Trophoblast cell (in vitro differentiated cells and primary cell): ENCODE results near the gene ACTL8.

Experiments
- DNase-seq, 2 donors: peaks; one replicate each; pipeline ENCODE4 v3.0.0-alpha.2; 2016
- H2AFZ ChIP-seq: 2 replicates; pipeline ENCODE4 v1.6.1; 2013; ENCODE audit warnings: low read length, moderate library complexity, mild to moderate bottlenecking; ENCODE audit not compliant: insufficient read depth, poor library complexity
- H2AK5ac ChIP-seq: 2 replicates; pipeline ENCODE4 v1.6.1; 2013; ENCODE audit warnings: mild to moderate bottlenecking, low read length
- H2BK120ac ChIP-seq: 2 replicates; pipeline ENCODE4 v1.6.1; 2013; ENCODE audit warnings: low read length, mild to moderate bottlenecking, moderate library complexity; ENCODE audit not compliant: insufficient read depth, poor library complexity
- H2BK12ac ChIP-seq: 2 replicates; pipeline ENCODE4 v1.6.1; 2013; ENCODE audit warnings: mild to moderate bottlenecking, low read length, moderate library complexity
- H2BK5ac ChIP-seq: 2 replicates; pipeline ENCODE4 v1.6.1; 2013; ENCODE audit warnings: low read length, low read depth, moderate library complexity, mild to moderate bottlenecking; ENCODE audit not compliant: poor library complexity
- H3K14ac ChIP-seq: 2 replicates; pipeline ENCODE4 v1.6.1; 2013; ENCODE audit warnings: mild to moderate bottlenecking, low read length
- H3K18ac ChIP-seq: 2 replicates; pipeline ENCODE4 v1.6.1; 2013; ENCODE audit warnings: mild to moderate bottlenecking, low read length
- H3K23ac ChIP-seq: 2 replicates; pipeline ENCODE4 v1.6.1; 2013; ENCODE audit warnings: low read length
- H3K27ac ChIP-seq: 2 replicates; pipeline ENCODE4 v1.5.1; 2013; ENCODE audit warnings: low read depth, mild to moderate bottlenecking, inconsistent platforms, low read length, moderate library complexity
- H3K27me3 ChIP-seq: 2 replicates; pipeline ENCODE4 v1.6.1; 2013; ENCODE audit warnings: inconsistent platforms, mild to moderate bottlenecking, low read length, moderate library complexity; ENCODE audit not compliant: insufficient read depth
- H3K36me3 ChIP-seq, 2 experiments: 1 replicate in 1 of 2; 2 replicates in 1 of 2; pipeline ENCODE4 v1.6.1; 2013; ENCODE audit warnings: low read length in 2 of 2, mild to moderate bottlenecking in 2 of 2, moderate library complexity in 1 of 2; ENCODE audit not compliant: insufficient read depth in 2 of 2, control insufficient read depth in 1 of 2
- H3K4ac ChIP-seq: 2 replicates; pipeline ENCODE4 v1.6.1; 2013; ENCODE audit warnings: low read depth, mild to moderate bottlenecking, low read length, moderate library complexity
- H3K4me1 ChIP-seq, 2 experiments: 1 replicate in 1 of 2; 2 replicates in 1 of 2; pipeline ENCODE4 v1.6.1; 2013; ENCODE audit warnings: low read length in 2 of 2, mild to moderate bottlenecking in 2 of 2, moderate library complexity in 1 of 2; ENCODE audit not compliant: insufficient read depth in 2 of 2, control insufficient read depth in 1 of 2
- H3K4me2 ChIP-seq: 2 replicates; pipeline ENCODE4 v1.6.1; 2013; ENCODE audit warnings: inconsistent platforms, mild to moderate bottlenecking, low read length, moderate library complexity
- H3K4me3 ChIP-seq: 2 replicates; pipeline ENCODE4 v1.5.1; 2013; ENCODE audit warnings: mild to moderate bottlenecking, low read depth, low read length, inconsistent platforms
- H3K79me1 ChIP-seq: one replicate; pipeline ENCODE4 v1.6.1; 2013; ENCODE audit warnings: low read length
- H3K79me2 ChIP-seq: 2 replicates; pipeline ENCODE4 v1.6.1; 2013; ENCODE audit warnings: low read length, mild to moderate bottlenecking; ENCODE audit not compliant: control insufficient read depth, insufficient read depth, poor library complexity
- H3K9ac ChIP-seq: 2 replicates; pipeline ENCODE4 v1.6.1; 2013; ENCODE audit warnings: mild to moderate bottlenecking, low read length
- H3K9me3 ChIP-seq: 2 replicates; pipeline ENCODE4 v1.6.1; 2013; ENCODE audit warnings: low read depth, mild to moderate bottlenecking, control low read depth, inconsistent platforms, low read length; ENCODE audit not compliant: insufficient read depth
- H4K12ac ChIP-seq: 2 replicates; pipeline ENCODE4 v1.6.1; 2013; ENCODE audit warnings: low read depth, mild to moderate bottlenecking, low read length, moderate library complexity
- H4K8ac ChIP-seq: 2 replicates; pipeline ENCODE4 v1.6.1; 2013; ENCODE audit warnings: low read depth, mild to moderate bottlenecking, low read length, moderate library complexity
- H4K91ac ChIP-seq: one replicate; pipeline ENCODE4 v1.6.1; 2013; ENCODE audit warnings: low read depth, mild to moderate bottlenecking, low read length, moderate library complexity
- WGBS: extraction: QIAGEN DNeasy Blood & Tissue Kit; methylation state at CpG from one replicate; pipeline ENCODE4 v1.1.7; 2013; ENCODE audit warnings: missing lambda C conversion rate; ENCODE audit not compliant: insufficient read length, insufficient coverage; ENCODE audit errors: extremely low coverage; 5-methylcytosine and 5-hydroxymethylcytosine counted together

Gene ACTL8

DNA sequence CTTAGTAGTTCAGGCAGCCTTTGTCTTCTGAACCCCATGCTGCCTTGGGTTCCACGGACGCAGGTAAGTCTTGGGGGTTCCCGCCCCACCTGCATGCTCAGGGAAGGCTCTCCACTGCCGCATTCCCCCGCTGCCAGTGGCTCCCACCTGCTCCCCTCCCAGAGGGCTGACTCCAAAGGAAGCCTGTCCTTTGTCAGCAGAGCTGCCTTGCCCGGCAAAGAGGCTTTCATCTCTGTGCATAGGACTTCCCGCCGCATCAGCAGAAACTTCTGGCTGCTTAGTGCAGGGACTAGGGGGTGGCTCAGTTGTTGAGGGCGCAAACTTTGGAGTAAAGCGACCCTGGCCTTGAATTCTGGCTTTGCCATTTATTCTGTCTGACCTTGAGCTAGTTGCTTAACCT, 25.2 kb upstream of the ACTL8 start:
- Histone ChIP-seq H3K18ac (no peak overlapping the region), H3K4me1 (peaks cover 0 to 2% of the 10 kb centered on the region in 2 experiments), H3K23ac (no peak overlapping the region), H2BK120ac (no peak overlapping the region), H3K9me3 (peaks cover 4% of the 10 kb centered on the region), H3K4ac (no peak overlapping the region), H3K79me1 (no peaks in the 10 kb centered on the region), H4K12ac (no peak overlapping the region), H2BK5ac (no peak overlapping the region), H3K14ac (no peak overlapping the region), H3K27ac (no peak overlapping the region), H2AFZ (no peak overlapping the region), H3K4me2 (no peak overlapping the region), H2BK12ac (no peak overlapping the region), H3K27me3 (no peaks in the 10 kb centered on the region), H3K79me2 (no peaks in the 10 kb centered on the region), H4K8ac (no peak overlapping the region), H3K4me3 (no peak overlapping the region), H2AK5ac (no peak overlapping the region), H4K91ac (no peak overlapping the region), H3K9ac (no peak overlapping the region), H3K36me3 (no peaks in the 10 kb centered on the region)
- WGBS, result no CpG with 5 or more reads among the region's 10 CpGs
- no peak for DNase-seq

DNA sequence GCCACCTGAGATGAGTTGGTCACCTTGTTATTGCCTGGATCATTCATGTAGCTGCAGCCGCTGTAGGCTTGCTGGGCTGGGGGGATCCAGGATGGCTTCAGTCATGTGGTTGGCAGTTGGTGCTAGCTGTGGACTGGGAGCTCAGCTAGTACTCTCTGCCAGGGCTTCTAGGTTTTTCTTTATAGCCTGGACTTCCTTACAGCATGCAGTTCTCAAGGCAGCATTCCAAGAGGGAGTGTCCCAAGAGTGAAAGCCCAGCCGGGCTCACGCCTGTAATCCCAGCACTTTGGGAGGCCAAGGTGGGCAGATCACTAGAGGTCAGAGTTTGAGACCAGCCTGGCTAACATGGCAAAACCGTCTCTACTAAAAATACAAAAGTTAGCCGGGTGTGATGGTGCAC, 23.7 kb upstream of the ACTL8 start:
- no peaks in the 10 kb centered on the region for H3K79me1 ChIP-seq
- H3K18ac ChIP-seq, result no peak overlapping the region
- no peaks in the 10 kb centered on the region for H3K36me3 ChIP-seq
- H3K4me3 ChIP-seq, result no peak overlapping the region
- peaks cover 6% of the 10 kb centered on the region for H3K9me3 ChIP-seq
- no peak overlapping the region for H2BK5ac ChIP-seq
- no peak overlapping the region for H3K9ac ChIP-seq
- no peak for DNase-seq
- H3K4me1 ChIP-seq, result peaks cover 0 to 2% of the 10 kb centered on the region in 2 experiments
- no peak overlapping the region for H3K27ac ChIP-seq
- H2AK5ac ChIP-seq, result no peak overlapping the region
- no peak overlapping the region for H3K4ac ChIP-seq
- H3K79me2 ChIP-seq, result no peaks in the 10 kb centered on the region
- H4K12ac ChIP-seq, result no peak overlapping the region
- H4K8ac ChIP-seq, result no peak overlapping the region
- no CpG with 5 or more reads among the region's 5 CpGs for WGBS
- no peak overlapping the region for H2BK12ac ChIP-seq
- H3K27me3 ChIP-seq, result no peaks in the 10 kb centered on the region
- H2AFZ ChIP-seq, result no peak overlapping the region
- H3K14ac ChIP-seq, result no peak overlapping the region
- no peak overlapping the region for H2BK120ac ChIP-seq
- no peak overlapping the region for H4K91ac ChIP-seq
- H3K4me2 ChIP-seq, result no peak overlapping the region
- H3K23ac ChIP-seq, result no peak overlapping the region

DNA sequence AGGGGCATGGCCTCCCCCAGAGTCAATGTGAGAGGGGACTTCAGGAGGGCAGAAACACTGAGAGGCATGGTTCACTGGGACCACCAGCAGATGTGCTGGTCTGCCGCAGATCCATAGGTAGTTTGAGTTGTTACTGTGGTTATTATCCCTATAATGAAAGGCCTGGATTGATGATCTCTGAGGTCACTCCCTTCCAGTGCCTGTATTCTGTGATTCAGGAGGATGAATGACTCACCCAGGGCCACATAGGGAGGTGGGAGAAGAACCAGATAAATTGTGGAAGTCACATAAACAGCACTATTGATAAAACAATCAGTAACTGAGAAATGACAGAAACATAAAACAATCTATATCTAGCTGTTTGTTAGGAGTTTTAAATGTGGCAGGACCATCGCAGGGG, 22.7 kb upstream of the ACTL8 start:
- H2AFZ ChIP-seq, result no peak overlapping the region
- no peak overlapping the region for H4K91ac ChIP-seq
- H4K12ac ChIP-seq, result no peak overlapping the region
- no CpG with 5 or more reads among the region's 2 CpGs for WGBS
- no peak overlapping the region for H3K23ac ChIP-seq
- H2BK12ac ChIP-seq, result no peak overlapping the region
- H3K4me3 ChIP-seq, result no peak overlapping the region
- H3K9me3 ChIP-seq, result peaks cover 2% of the 10 kb centered on the region
- H3K27me3 ChIP-seq, result no peaks in the 10 kb centered on the region
- H3K4me2 ChIP-seq, result no peak overlapping the region
- H3K9ac ChIP-seq, result no peak overlapping the region
- no peak overlapping the region for H3K4ac ChIP-seq
- no peaks in the 10 kb centered on the region for H3K79me2 ChIP-seq
- no peak overlapping the region for H2BK120ac ChIP-seq
- DNase-seq, result no peak
- no peak overlapping the region for H4K8ac ChIP-seq
- no peak overlapping the region for H2BK5ac ChIP-seq
- peaks cover 0 to 2% of the 10 kb centered on the region in 2 experiments for H3K4me1 ChIP-seq
- H3K14ac ChIP-seq, result no peak overlapping the region
- no peak overlapping the region for H2AK5ac ChIP-seq
- no peak overlapping the region for H3K27ac ChIP-seq
- no peaks in the 10 kb centered on the region for H3K79me1 ChIP-seq
- H3K18ac ChIP-seq, result no peak overlapping the region
- no peaks in the 10 kb centered on the region for H3K36me3 ChIP-seq

DNA sequence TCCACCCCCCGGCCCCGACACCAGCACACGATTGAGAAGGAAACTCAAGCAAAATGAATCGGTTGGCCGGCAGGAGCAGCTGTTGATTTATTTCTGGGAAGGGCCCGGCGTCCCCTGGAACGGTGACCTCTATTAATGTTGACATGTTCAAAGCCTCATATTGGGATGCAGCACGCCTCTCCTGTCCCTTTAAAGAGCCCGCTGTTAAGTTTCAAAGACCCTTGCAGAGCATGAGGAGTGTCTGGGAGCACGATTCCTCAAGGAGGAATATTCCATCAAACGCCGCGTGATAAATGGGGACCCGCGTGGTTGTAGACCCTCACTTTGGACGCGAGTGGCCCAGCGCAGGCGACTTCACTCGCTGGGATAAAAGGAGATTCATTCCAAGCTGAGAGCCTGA, 21.5 kb upstream of the ACTL8 start:
- Histone ChIP-seq H3K27ac (no peak overlapping the region), H3K23ac (no peak overlapping the region), H3K9me3 (peaks cover 2% of the 10 kb centered on the region), H4K91ac (no peak overlapping the region), H4K12ac (no peak overlapping the region), H3K4me1 (peaks cover 0 to 2% of the 10 kb centered on the region in 2 experiments), H3K4me3 (no peak overlapping the region), H3K9ac (no peak overlapping the region), H3K4me2 (no peak overlapping the region), H2AK5ac (no peak overlapping the region), H3K79me2 (no peaks in the 10 kb centered on the region), H2BK5ac (no peak overlapping the region), H3K79me1 (no peaks in the 10 kb centered on the region), H3K4ac (no peak overlapping the region), H4K8ac (no peak overlapping the region), H2BK120ac (no peak overlapping the region), H3K14ac (no peak overlapping the region), H3K36me3 (no peaks in the 10 kb centered on the region), H3K27me3 (no peaks in the 10 kb centered on the region), H3K18ac (no peak overlapping the region), H2BK12ac (no peak overlapping the region), H2AFZ (no peak overlapping the region)
- no CpG with 5 or more reads among the region's 21 CpGs for WGBS
- DNase-seq, result no peak
